Retina (tissue), 1 donor: ENCODE measurements around the gene EPS8.

Experiments
- DNase-seq: peaks from one replicate; pipeline ENCODE4 v3.0.0-alpha.2; 2016

Gene EPS8

DNA sequence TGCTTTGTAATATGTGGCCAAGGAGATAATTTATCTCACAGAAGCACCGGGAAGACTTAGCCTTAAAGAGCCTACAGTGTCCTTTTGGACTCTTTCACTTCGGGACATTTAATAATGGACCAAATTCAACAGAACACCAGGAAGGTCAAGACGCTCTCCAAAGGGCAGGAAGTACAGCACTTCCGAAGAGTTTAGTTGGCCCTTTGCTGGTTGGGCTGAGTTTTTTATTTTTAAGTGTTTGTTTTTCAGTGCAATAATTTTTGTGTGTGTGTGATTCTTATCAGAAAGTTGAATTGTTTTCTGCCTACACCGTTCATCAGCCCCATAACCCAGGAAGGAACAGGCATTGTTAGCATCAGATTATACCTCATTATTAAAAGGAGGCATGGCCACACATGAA is 193.0 kb downstream of the EPS8 start:
- DNase-seq = no peak

DNA sequence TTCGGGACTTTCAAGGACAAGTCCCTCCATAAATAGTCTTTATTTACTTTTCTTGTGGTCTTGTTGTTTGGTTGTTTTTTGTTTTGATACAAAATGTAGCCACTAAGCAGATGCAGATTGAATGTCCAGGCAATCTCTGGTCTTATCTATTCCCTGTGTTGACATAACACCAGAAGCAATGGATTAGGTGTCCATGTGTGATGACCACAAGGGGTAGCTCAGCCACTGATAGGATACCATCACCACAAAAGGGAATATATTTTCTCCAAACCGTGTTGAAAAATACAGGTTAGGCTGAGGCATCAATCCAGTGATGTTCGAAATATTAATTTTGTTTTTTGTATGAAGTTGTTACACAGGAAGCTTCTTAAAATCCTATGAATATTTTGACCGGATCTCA is 196.3 kb downstream of the EPS8 start:
- no peak for DNase-seq

DNA sequence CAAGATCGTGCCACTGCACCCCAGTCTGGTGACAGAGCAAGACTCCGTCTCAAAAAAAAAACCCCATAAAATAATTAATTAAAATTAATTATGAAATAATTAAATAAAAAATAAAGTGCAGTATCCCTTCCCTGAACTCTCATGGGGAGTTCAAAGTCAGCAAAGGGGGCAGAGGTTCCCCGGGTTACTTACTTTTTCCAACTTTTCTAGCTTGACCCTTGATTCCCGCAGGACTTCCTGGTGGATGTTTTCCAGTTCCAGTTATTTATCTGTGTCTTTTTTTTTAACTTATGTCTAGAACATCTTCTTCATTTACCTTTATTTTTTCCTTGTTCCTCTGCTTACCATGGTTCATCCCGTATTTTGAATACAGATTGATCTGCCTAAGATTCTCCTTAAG is 197.4 kb downstream of the EPS8 start:
- no peak for DNase-seq

- peak; percentile 72 for DNase-seq
Observed at GRCh38 chr12:15590180-15590826, 198.9 kb downstream of the EPS8 start.

DNA sequence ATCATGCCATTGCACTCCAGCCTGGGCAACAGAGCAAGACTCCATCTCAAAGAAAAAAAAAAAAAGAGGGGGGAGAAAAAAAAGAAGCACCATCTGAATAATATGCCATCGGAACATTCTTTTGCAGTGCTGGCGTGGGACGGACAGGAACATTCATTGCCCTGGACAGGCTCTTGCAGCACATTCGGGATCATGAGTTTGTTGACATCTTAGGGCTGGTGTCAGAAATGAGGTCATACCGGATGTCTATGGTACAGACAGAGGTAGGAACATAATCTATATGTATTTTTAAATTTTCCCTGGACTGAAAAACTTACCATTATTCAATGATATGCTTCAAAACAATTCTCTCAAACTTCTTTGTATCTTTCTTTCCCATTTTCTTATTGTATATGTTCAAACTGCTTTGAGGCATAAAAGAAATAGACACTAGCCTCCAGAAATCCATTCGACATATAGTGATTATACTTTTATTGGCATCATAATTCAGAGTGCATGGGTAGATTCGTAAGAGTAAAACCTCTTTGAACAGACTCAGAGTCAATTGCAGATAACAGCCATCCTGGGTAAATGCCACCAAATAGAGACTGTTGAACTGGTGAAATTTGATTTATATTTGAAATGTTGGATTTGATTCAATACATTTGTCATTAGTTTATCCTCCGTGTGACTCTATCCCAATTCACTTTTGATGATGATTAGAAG is 199.7 kb downstream of the EPS8 start:
- no peak for DNase-seq

DNA sequence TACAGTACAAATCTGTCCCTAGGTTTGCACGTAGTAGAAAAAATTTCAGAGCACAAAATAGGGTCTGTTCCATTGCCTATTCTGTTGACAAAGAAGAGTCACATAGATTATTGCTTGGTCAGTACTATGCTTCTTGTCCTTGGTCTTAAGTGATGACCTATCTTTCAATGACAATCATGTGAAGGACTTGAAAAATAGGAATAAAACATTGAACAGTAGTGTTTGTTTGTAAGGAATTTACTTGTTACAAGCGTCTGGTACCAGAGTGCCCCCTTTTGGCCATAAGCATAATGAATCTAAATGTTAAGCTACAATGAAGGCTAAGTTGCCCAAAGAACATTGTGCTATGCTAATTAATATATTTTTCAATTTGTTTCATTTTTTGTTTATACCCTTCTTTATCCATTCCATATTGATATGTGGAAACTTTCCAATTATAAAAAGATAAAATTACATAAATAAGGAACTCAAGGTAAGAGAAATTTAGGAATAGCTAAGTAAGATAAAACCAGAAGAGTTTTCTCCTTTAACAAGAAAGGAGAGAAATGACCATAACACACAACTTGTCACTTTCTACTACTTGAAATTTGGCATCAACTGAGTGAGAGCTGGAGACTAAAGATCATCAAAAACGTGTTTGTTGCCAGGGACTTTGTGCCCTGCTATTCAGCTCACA is 204.7 kb downstream of the EPS8 start:
- no peak for DNase-seq

DNA sequence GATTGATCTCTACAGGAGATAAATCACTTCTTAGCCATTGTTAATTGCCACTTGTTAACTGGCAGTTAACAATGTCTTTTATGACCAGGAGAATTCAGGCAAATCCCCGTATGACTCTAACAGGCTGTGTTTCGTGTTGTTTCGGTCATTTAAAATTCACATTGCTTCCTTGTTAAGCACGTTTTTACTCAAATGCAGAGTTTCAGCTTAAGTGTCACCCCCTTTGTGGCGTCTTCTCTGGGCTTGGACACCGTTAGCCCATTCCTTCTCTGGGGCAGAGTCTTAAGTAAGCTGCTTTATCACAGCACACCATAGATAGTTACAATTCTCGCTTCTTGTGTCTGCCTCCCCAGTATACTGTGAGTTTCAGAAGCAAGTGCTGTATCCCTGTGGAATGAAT is 205.4 kb downstream of the EPS8 start:
- DNase-seq = no peak

DNA sequence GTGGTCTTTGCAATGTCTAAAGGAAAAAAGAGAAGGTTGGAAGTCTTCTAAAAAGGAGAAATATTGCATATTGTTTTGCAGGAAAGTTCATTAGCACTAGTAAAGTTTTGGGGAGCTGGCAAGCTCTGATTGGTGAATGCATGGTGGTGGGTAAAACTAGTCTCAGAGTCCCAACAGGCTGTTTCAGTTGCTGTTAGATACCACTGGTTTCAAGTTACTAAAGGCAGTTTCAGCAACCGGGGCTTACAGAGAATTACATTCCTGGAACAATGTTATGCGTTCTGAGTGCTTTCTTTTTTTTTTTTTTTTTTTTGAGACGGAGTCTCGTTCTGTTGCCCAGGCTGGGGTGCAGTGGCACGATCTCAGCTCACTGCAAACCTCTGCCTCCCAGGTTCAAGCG is 208.2 kb downstream of the EPS8 start:
- no peak for DNase-seq

- DNase-seq = no peak
Observed at GRCh38 chr12:15580431-15580830, 208.8 kb downstream of the EPS8 start.

DNA sequence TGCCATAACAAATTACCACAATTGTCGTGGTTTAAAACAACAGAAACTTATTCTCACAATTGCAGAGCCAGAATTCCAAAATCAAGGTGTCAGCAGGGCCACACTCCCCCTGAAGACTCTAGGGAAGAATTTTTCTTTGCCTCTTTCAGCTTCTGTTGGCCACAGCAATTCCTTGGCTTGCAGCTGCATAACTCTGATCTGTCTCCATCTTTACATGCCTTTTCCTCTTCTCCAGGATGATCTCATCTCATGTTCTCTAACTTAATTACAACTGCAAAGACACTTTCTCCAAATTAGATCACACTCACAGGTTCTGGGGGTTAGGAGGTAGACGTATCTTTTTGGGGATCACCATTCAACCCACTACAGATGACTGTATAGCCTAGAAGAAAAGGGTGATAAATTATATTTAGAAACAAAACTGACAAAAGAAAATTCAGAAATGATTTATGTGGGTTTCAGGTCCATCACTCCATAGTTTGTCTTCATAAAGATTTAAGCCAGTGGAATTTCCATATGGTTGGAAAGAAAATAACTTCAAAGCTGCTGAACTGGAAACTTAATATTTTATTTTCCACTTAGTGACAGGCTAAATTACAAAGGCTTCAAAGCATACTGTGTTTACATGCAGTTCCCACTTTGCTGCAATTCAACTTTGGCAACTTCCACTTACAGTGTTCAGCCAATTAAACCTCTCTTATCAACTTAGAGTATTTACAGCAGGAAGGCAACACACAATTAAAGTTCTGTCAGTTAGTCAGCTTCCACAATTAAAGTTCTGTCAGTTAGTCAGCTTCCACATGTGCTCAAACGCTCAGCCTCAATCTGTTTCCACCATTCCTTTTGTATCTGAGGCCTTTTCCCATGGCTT is 213.3 kb downstream of the EPS8 start:
- no peak for DNase-seq

- no peak for DNase-seq
Observed at GRCh38 chr12:15574353-15574752, 214.8 kb downstream of the EPS8 start.
